ENCODE results near the gene FAM193A.

Gene FAM193A

GRCh38 chr4:2691952-2692435, 155.5 kb downstream of the FAM193A start:
- H3K27ac ChIP-seq (ENCODE audit: low read depth, low read length, poor library complexity, severe bottlenecking), result no peak overlapping the region
- no peak for TF ChIP-seq CTCF (IDR thresholded peaks at IDR 0.05; ENCODE audit: low read length)
- no peak for TF ChIP-seq EZH2 (IDR thresholded peaks at IDR 0.05; ENCODE audit: borderline replicate concordance, low read length)
- H3K4me2 ChIP-seq (ENCODE audit: low read length), result no peak overlapping the region

GRCh38 chr4:2694691-2695090, 158.2 kb downstream of the FAM193A start:
- no peaks in the 10 kb centered on the region for H3K27me3 ChIP-seq (ENCODE audit: insufficient read depth, low read length)
- H3K36me3 ChIP-seq (ENCODE audit: insufficient read depth, low read length), result peaks cover 43% of the 10 kb centered on the region; the same call in 1 of the 2 replicates
- no peaks in the 10 kb centered on the region for H3K79me2 ChIP-seq (ENCODE audit: insufficient read depth, low read length)
- H2AFZ ChIP-seq (ENCODE audit: low read length), result no peak overlapping the region
- H4K20me1 ChIP-seq (ENCODE audit: insufficient read depth, low read length), result no peaks in the 10 kb centered on the region
- no peaks in the 10 kb centered on the region for H3K9me2 ChIP-seq (ENCODE audit: low read depth, low read length)
- TF ChIP-seq EZH2 (IDR thresholded peaks at IDR 0.05; ENCODE audit: borderline replicate concordance, low read length) (no peak), CTCF (IDR thresholded peaks at IDR 0.05; ENCODE audit: low read length) (no peak)
- no peak overlapping the region for H3K4me2 ChIP-seq (ENCODE audit: low read length)
- H3K9me3 ChIP-seq (ENCODE audit: low read length), result no peaks in the 10 kb centered on the region
- H3K27ac ChIP-seq (ENCODE audit: low read depth, low read length, poor library complexity, severe bottlenecking), result peak overlapping the region; percentile 99
- peaks cover 68% of the 10 kb centered on the region for H3K4me1 ChIP-seq (ENCODE audit: insufficient read depth, low read length, severe bottlenecking)
- no peak overlapping the region for H3K9ac ChIP-seq (ENCODE audit: low read length)
- H3K4me3 ChIP-seq (ENCODE audit: low read depth, low read length, poor library complexity, severe bottlenecking), result no peak overlapping the region
- no peaks in the 10 kb centered on the region for H3F3A ChIP-seq (ENCODE audit: insufficient read depth, low read length)

More at GRCh38 chr4:2691952-2692435, 155.5 kb downstream of the FAM193A start:
- H3K27me3 ChIP-seq (ENCODE audit: insufficient read depth, low read length), result no peaks in the 10 kb centered on the region
- peaks cover 28% of the 10 kb centered on the region; the same call in 1 of the 2 replicates for H3K36me3 ChIP-seq (ENCODE audit: insufficient read depth, low read length)
- no peak overlapping the region for H2AFZ ChIP-seq (ENCODE audit: low read length)
- H4K20me1 ChIP-seq (ENCODE audit: insufficient read depth, low read length), result no peaks in the 10 kb centered on the region
- no peak overlapping the region for H3K4me3 ChIP-seq (ENCODE audit: low read depth, low read length, poor library complexity, severe bottlenecking)
- H3K9ac ChIP-seq (ENCODE audit: low read length), result no peak overlapping the region
- peaks cover 53% of the 10 kb centered on the region for H3K4me1 ChIP-seq (ENCODE audit: insufficient read depth, low read length, severe bottlenecking)
- H3F3A ChIP-seq (ENCODE audit: insufficient read depth, low read length), result no peaks in the 10 kb centered on the region
- no peaks in the 10 kb centered on the region for H3K79me2 ChIP-seq (ENCODE audit: insufficient read depth, low read length)
- no peaks in the 10 kb centered on the region for H3K9me2 ChIP-seq (ENCODE audit: low read depth, low read length)
- H3K9me3 ChIP-seq (ENCODE audit: low read length), result no peaks in the 10 kb centered on the region

DNA sequence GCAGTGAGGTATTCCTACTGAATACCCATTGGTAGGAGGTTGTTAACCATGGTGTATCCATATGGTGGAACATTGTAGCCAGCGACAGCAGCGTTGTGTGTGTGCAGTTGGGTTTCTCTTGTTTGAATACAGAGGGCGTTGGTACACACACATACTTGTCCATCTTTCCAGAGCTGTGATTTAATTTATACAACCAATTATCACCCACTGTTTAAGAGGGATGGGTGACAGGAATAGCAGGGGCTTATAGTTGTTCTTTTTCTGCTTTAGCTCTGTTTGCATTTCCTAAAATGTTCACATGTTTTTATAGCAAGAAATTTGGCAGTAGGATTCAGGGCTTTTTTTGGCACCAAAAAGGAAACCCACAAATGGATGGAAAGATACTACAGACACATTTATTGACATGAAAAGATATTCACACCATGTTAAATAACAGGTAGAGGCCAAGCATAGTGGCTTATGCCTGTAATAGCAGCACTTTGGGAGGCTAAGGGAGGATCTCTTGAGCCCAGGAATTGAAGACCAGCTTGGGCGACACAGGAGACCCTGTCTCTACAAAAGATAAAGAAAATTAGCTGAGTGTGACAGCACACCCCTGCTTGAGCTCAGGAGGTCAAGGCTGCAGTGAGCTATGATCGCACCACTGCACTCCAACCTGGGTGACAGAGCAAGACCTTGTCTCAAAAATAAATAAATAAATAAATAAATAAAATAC, 159.1 kb downstream of the FAM193A start:
- Histone ChIP-seq H4K20me1 (ENCODE audit: insufficient read depth, low read length) (no peaks in the 10 kb centered on the region), H3K9me2 (ENCODE audit: low read depth, low read length) (no peaks in the 10 kb centered on the region), H3K27ac (ENCODE audit: low read depth, low read length, poor library complexity, severe bottlenecking) (peak overlapping the region; percentile 99), H3K9ac (ENCODE audit: low read length) (no peak overlapping the region), H3K27me3 (ENCODE audit: insufficient read depth, low read length) (no peaks in the 10 kb centered on the region), H3K4me2 (ENCODE audit: low read length) (no peak overlapping the region), H3K79me2 (ENCODE audit: insufficient read depth, low read length) (no peaks in the 10 kb centered on the region), H3K9me3 (ENCODE audit: low read length) (no peaks in the 10 kb centered on the region), H3K4me3 (ENCODE audit: low read depth, low read length, poor library complexity, severe bottlenecking) (no peak overlapping the region), H3K36me3 (ENCODE audit: insufficient read depth, low read length) (peaks cover 50% of the 10 kb centered on the region; the same call in 1 of the 2 replicates), H2AFZ (ENCODE audit: low read length) (no peak overlapping the region), H3F3A (ENCODE audit: insufficient read depth, low read length) (no peaks in the 10 kb centered on the region), H3K4me1 (ENCODE audit: insufficient read depth, low read length, severe bottlenecking) (peaks cover 60% of the 10 kb centered on the region)
- TF ChIP-seq CTCF (IDR thresholded peaks at IDR 0.05; ENCODE audit: low read length) (no peak), EZH2 (IDR thresholded peaks at IDR 0.05; ENCODE audit: borderline replicate concordance, low read length) (no peak)

All from OCI-LY1 (cell line).